ENCODE measurements around the gene EDC3.

GRCh38 chr15:74653426-74654102 is 42.3 kb downstream of the EDC3 start:
- TF ChIP-seq POLR2A (IDR thresholded peaks at IDR 0.05; ENCODE audit: low read depth, low read length): no peak
- no peak for TF ChIP-seq CTCF (conservative IDR thresholded peaks at IDR 0.05; ENCODE audit: low read depth, low read length)
- no peak for TF ChIP-seq CHD1 (IDR thresholded peaks at IDR 0.05; ENCODE audit: low read depth, low read length)
- TF ChIP-seq CEBPB (IDR thresholded peaks at IDR 0.05; ENCODE audit: low read depth, low read length): no peak
- TF ChIP-seq FOS (IDR thresholded peaks at IDR 0.05; ENCODE audit: low read depth, low read length): no peak
- no peak for TF ChIP-seq BHLHE40 (IDR thresholded peaks at IDR 0.05; ENCODE audit: low read depth, low read length)

Measured in IMR-90 (cell line).